H1 (cell line): Measurements from ENCODE around the gene JMJD8. TPM values are rescaled to one million over a fixed set of nuclear protein-coding genes. Genes with fewer than 3 reads are reported as not detected.

ENCODE experiments used
- CTCF ChIA-PET: fragments of 300-600 bp; sonication (Branson Sonifier 250); formaldehyde crosslinking; loops from one replicate; lab custom pipeline; 2021; ENCODE audit not compliant: partially characterized antibody; lab: Charles Lee
- POLR2A ChIA-PET: fragments of 300-600 bp; sonication (Branson Sonifier 250); formaldehyde crosslinking; loops from one replicate; lab custom pipeline; 2021; ENCODE audit warnings: inconsistent platforms; ENCODE audit not compliant: partially characterized antibody; lab: Charles Lee
- DNase-seq, 2 experiments: peaks; one replicate each; pipeline versions ENCODE4 v3.0.0 to v3.0.0-alpha.2; 2010 to 2022; ENCODE audit warnings: low spot score in 2 of 2, low read depth in 1 of 2, mixed read lengths in 1 of 2
- FAIRE-seq: peaks from 2 replicates; lab custom pipeline; 2011; peaks lifted over from hg19 to GRCh38; lab: Jason Lieb, UNC
- H2AFZ ChIP-seq: 2 replicates; pipeline ENCODE4 v1.8.1; 2012; ENCODE audit warnings: low read length, inconsistent platforms
- H2AK5ac ChIP-seq: 2 replicates; pipeline ENCODE4 v1.6.1; 2013; ENCODE audit warnings: low read depth, low read length
- H2BK120ac ChIP-seq: replicated peaks from 2 replicates; pipeline ENCODE3; 2013; ENCODE audit warnings: low read depth, low read length, inconsistent platforms
- H2BK12ac ChIP-seq: 2 replicates; pipeline ENCODE4 v1.6.1; 2013; ENCODE audit warnings: low read depth, low read length
- H2BK15ac ChIP-seq: 2 replicates; pipeline ENCODE4 v1.6.1; 2013; ENCODE audit warnings: low read length
- H2BK20ac ChIP-seq: 2 replicates; pipeline ENCODE4 v1.6.1; 2013; ENCODE audit warnings: low read length
- H2BK5ac ChIP-seq: 2 replicates; pipeline ENCODE4 v1.6.1; 2013; ENCODE audit warnings: low read depth, low read length
- H3K14ac ChIP-seq: 2 replicates; pipeline ENCODE4 v1.6.1; 2013; ENCODE audit warnings: inconsistent platforms; ENCODE audit not compliant: insufficient read length
- H3K18ac ChIP-seq: 2 replicates; pipeline ENCODE4 v1.6.1; 2013; ENCODE audit warnings: low read length; ENCODE audit errors: extremely low read depth
- H3K23ac ChIP-seq: 2 replicates; pipeline ENCODE4 v1.6.1; 2013; ENCODE audit warnings: inconsistent platforms; ENCODE audit not compliant: insufficient read length
- H3K23me2 ChIP-seq: 2 replicates; pipeline ENCODE4 v1.6.1; 2013; ENCODE audit warnings: low read depth, low read length
- H3K27ac ChIP-seq: 2 replicates; pipeline ENCODE4 v1.6.1; 2011; ENCODE audit warnings: low read depth, low read length, inconsistent platforms
- H3K27me3 ChIP-seq, 4 experiments: replicated peaks in 1 of 4; 1 replicate in 1 of 4; 2 replicates in 3 of 4; pipeline versions ENCODE4 v1.6.1 to v1.8.1; 2011 to 2013; ENCODE audit warnings: low read length in 3 of 4, mild to moderate bottlenecking in 3 of 4, inconsistent platforms in 2 of 4, mixed read lengths in 2 of 4, moderate library complexity in 1 of 4; ENCODE audit not compliant: control insufficient read depth in 3 of 4, insufficient read depth in 3 of 4; ENCODE audit errors: extremely low read depth in 1 of 4
- H3K36me3 ChIP-seq, 4 experiments: 2 replicates each; pipeline versions ENCODE4 v1.6.1 to v1.8.1; 2011 to 2013; ENCODE audit warnings: mild to moderate bottlenecking in 4 of 4, low read length in 3 of 4, moderate library complexity in 2 of 4, control low read depth in 1 of 4, inconsistent platforms in 1 of 4; ENCODE audit not compliant: insufficient read depth in 4 of 4, control insufficient read depth in 2 of 4
- H3K4ac ChIP-seq: replicated peaks from 2 replicates; pipeline ENCODE3; 2013; ENCODE audit warnings: low read length, low read depth, mixed read lengths, inconsistent platforms; ENCODE audit not compliant: insufficient read length
- H3K4me1 ChIP-seq, 4 experiments: replicated peaks in 1 of 4; 1 replicate in 1 of 4; 2 replicates in 3 of 4; pipeline versions ENCODE4 v1.6.1 to v1.8.1; 2011 to 2013; ENCODE audit warnings: low read length in 3 of 4, inconsistent platforms in 2 of 4, mixed read lengths in 1 of 4; ENCODE audit not compliant: insufficient read depth in 4 of 4, control insufficient read depth in 3 of 4
- H3K4me2 ChIP-seq, 2 experiments: 2 replicates each; pipeline versions ENCODE4 v1.6.1 to v1.8.1; 2011 to 2013; ENCODE audit warnings: low read depth in 2 of 2, low read length in 2 of 2, control low read depth in 1 of 2, inconsistent platforms in 1 of 2, mild to moderate bottlenecking in 1 of 2; ENCODE audit not compliant: insufficient read depth in 1 of 2
- H3K4me3 ChIP-seq, 4 experiments: fragments of 200-600, 300-600 bp in 1 of 4; sonication (generic), shearing (Covaris generic), sonication (Bioruptor Twin) in 1 of 4; 2 replicates each; pipeline versions ENCODE4 v1.5.1 to v1.8.1; 2011 to 2016; ENCODE audit warnings: low read length in 4 of 4, low read depth in 3 of 4, control low read depth in 2 of 4, inconsistent platforms in 2 of 4, mild to moderate bottlenecking in 2 of 4, mixed read lengths in 1 of 4, moderate library complexity in 1 of 4; ENCODE audit not compliant: insufficient read depth in 2 of 4; ENCODE audit errors: extremely low read depth in 1 of 4
- H3K56ac ChIP-seq: replicated peaks from 2 replicates; pipeline ENCODE3; 2013; ENCODE audit warnings: low read depth, mild to moderate bottlenecking, mixed read lengths, low read length, inconsistent platforms; ENCODE audit not compliant: insufficient read length
- H3K79me1 ChIP-seq: 2 replicates; pipeline ENCODE4 v1.6.1; 2013; ENCODE audit warnings: low read depth, low read length, control low read depth
- H3K79me2 ChIP-seq, 2 experiments: 2 replicates each; pipeline versions ENCODE4 v1.6.1 to v1.8.1; 2012 to 2013; ENCODE audit warnings: low read length in 2 of 2, mild to moderate bottlenecking in 2 of 2, inconsistent platforms in 1 of 2; ENCODE audit not compliant: insufficient read depth in 2 of 2, control insufficient read depth in 1 of 2
- H3K9ac ChIP-seq, 4 experiments: replicated peaks in 1 of 4; 1 replicate in 1 of 4; 2 replicates in 3 of 4; pipeline versions ENCODE4 v1.6.1 to v1.8.1; 2011 to 2013; ENCODE audit warnings: low read depth in 3 of 4, low read length in 3 of 4, control low read depth in 2 of 4, mild to moderate bottlenecking in 2 of 4, moderate library complexity in 2 of 4, inconsistent platforms in 1 of 4; ENCODE audit errors: extremely low read depth in 1 of 4
- H3K9me3 ChIP-seq, 2 experiments: 2 replicates each; pipeline versions ENCODE4 v1.6.1 to v1.8.1; 2012 to 2013; ENCODE audit warnings: mild to moderate bottlenecking in 2 of 2, moderate library complexity in 2 of 2, control low read depth in 1 of 2, inconsistent platforms in 1 of 2, low read depth in 1 of 2, low read length in 1 of 2, mixed read lengths in 1 of 2; ENCODE audit not compliant: insufficient read depth in 2 of 2
- H4K20me1 ChIP-seq, 2 experiments: replicated peaks in 1 of 2; 2 replicates each; pipeline versions ENCODE3 to v1.8.1; 2011 to 2013; ENCODE audit warnings: inconsistent platforms in 2 of 2, low read length in 2 of 2, mild to moderate bottlenecking in 1 of 2; ENCODE audit not compliant: insufficient read depth in 2 of 2, control insufficient read depth in 1 of 2
- H4K5ac ChIP-seq: 2 replicates; pipeline ENCODE4 v1.6.1; 2013; ENCODE audit warnings: low read length, low read depth, mixed read lengths, inconsistent platforms; ENCODE audit not compliant: insufficient read length
- H4K8ac ChIP-seq: 2 replicates; pipeline ENCODE4 v1.8.0; 2013; ENCODE audit warnings: mild to moderate bottlenecking, moderate library complexity, low read length, inconsistent platforms; ENCODE audit not compliant: insufficient read depth; ENCODE audit errors: extremely low read depth
- H4K91ac ChIP-seq: replicated peaks from 2 replicates; pipeline ENCODE3; 2013; ENCODE audit warnings: low read length, mixed read lengths, inconsistent platforms; ENCODE audit not compliant: insufficient read length
- FOSL1 ChIP-seq: IDR thresholded peaks from 2 replicates; pipeline ENCODE4 v1.6.1; 2011; ENCODE audit warnings: mild to moderate bottlenecking, low read depth, low read length, moderate library complexity; ENCODE audit not compliant: insufficient read depth
- HDAC2 ChIP-seq, 2 experiments: fragments of 300-600 bp in 1 of 2; sonication (generic) in 1 of 2; IDR thresholded peaks; 2 replicates each; pipeline ENCODE4 v1.6.1; 2011 to 2012; ENCODE audit warnings: low read depth in 2 of 2, low read length in 2 of 2, mild to moderate bottlenecking in 2 of 2, moderate library complexity in 2 of 2, borderline replicate concordance in 1 of 2, inconsistent platforms in 1 of 2
- JUND ChIP-seq: IDR thresholded peaks from 2 replicates; pipeline ENCODE4 v1.6.1; 2011; ENCODE audit warnings: mild to moderate bottlenecking, improper control_type of control experiment, low read length
- WGBS, 2 experiments: shearing (Covaris generic) in 1 of 2; methylation state at CpG; one replicate each; pipeline versions ENCODE4 v1.1.6 to v1.1.7; 2013 to 2015; ENCODE audit warnings: low lambda C conversion rate in 2 of 2, mixed read lengths in 2 of 2, inconsistent platforms in 1 of 2, low coverage in 1 of 2, missing lambda C conversion rate in 1 of 2; ENCODE audit not compliant: insufficient replicate concordance in 2 of 2, insufficient coverage in 1 of 2, insufficient read length in 1 of 2; ENCODE audit errors: extremely low coverage in 1 of 2, missing lambda C conversion rate in 1 of 2; 5-methylcytosine and 5-hydroxymethylcytosine counted together
- polyA plus RNA-seq, 7 experiments: library from polyadenylated mRNA; depleted of rRNA in 3 of 7; stranded (reverse) in 5 of 7; unstranded in 2 of 7; fragments of >200 nt in 5 of 7; fragments of 200-250 nt in 2 of 7; gene quantifications; 1 replicate in 5 of 7; 2 replicates in 1 of 7; 4 replicates in 1 of 7; pipeline versions ENCODE4 v1.2.1 to v1.2.3, GENCODE V29; 2011 to 2013; ENCODE audit warnings: missing spikeins in 2 of 7, mixed read lengths in 2 of 7
- total RNA-seq: library from RNA; stranded (reverse); fragmentation: NEBNext Ultra II Directional; extraction: Animal tissue kit (Norgen Biotek cat#: 25700); gene quantifications from 2 replicates; pipeline ENCODE4 v1.2.1, GENCODE V29; 2021
- TF ChIP-seq, protein P1 (sequence below), 3 experiments: IDR thresholded peaks; 1 replicate in 2 of 3; 2 replicates in 1 of 3; pipeline versions ENCODE4 v1.5.1 to v1.6.1; 2011; ENCODE audit warnings: low read length in 3 of 3, mild to moderate bottlenecking in 3 of 3, inconsistent platforms in 2 of 3, low read depth in 1 of 3, moderate library complexity in 1 of 3; ENCODE audit not compliant: insufficient read depth in 1 of 3; ENCODE audit errors: control extremely low read depth in 1 of 3

Gene JMJD8
- total and polyA plus RNA-seq, 2 of the 8 experiments (the other 6 are each of a cell fraction or from before 2014, with no cell fraction given) = 46.4 to 87.4 TPM

DNA sequence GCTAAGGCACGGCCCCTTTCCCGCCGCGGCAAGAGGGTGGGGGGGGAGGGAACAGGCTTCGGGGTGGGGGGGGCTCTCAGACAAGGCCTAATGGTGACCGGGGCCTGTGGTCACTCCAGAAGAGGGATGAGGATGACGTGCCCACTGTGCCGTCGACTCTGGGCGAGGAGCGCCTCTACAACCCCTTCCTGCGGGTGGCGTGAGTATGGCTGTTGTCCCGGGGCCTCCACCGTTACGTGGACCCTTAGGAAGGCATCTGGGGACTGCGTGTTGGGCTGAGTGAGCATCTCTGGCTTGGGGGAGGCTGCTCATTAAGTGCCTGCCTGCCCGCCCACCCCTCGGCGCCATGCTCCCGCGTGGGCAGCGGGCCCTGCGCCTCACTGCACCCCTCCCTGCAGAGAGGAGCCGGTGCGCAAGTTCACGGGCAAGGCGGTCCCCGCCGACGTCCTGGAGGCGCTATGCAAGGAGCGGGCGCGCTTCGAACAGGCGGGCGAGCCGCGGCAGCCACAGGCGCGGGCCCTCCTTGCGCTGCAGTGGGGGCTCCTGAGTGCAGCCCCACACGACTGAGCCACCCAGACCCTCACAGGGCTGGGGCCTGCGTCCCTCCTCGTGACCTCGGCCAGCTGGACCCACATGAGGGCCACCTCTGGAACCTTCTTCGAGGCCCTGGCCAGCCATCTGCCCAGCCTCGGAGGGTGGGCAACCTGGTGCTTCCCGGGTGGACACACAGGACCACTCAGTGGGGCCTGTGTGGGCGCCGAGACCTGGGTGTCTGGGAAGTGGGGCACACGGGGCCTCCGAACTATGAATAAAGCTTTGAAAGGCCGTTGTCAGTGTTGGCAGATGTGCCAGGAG, 45.0 kb upstream of the JMJD8 start:
- Histone ChIP-seq H3K4me2 (peak overlapping the region; percentile 93 to 99), H3K9ac (no peak overlapping the region), H3K56ac (no peak overlapping the region), H3K79me2 (no peaks in the 10 kb centered on the region), H3K9me3 (no peaks in the 10 kb centered on the region), H3K4me1 (peaks cover 0 to 14% (median 8%) of the 10 kb centered on the region in 4 experiments; a peak in 5 of 7 replicates), H3K23me2 (peaks cover 19% of the 10 kb centered on the region; the same call in 1 of the 2 replicates), H4K5ac (no peak overlapping the region), H2BK20ac (no peak overlapping the region), H2BK12ac (no peak overlapping the region), H2AK5ac (no peak overlapping the region), H3K27ac (no peak overlapping the region), H2BK5ac (no peak overlapping the region), H2BK15ac (no peak overlapping the region), H3K4me3 (peak overlapping the region; percentile 16 to 83 (median 37); a peak in 5 of 8 replicates), H2BK120ac (no peak overlapping the region), H3K79me1 (no peaks in the 10 kb centered on the region), H2AFZ (no peak overlapping the region), H4K91ac (peak overlapping the region; percentile 91), H3K18ac (peak overlapping the region; percentile 96; the same call in 1 of the 2 replicates), H3K4ac (no peak overlapping the region), H4K8ac (0 out of 2 replicates have a peak overlapping the region, but pooled peaks have one; percentile 25), H3K36me3 (peaks cover 0 to 3% (median under 1%) of the 10 kb centered on the region in 4 experiments; a peak in 1 of 8 replicates), H3K23ac (no peak overlapping the region), H3K14ac (no peak overlapping the region), H4K20me1 (peaks cover 0 to 8% of the 10 kb centered on the region in 2 experiments), H3K27me3 (peaks cover 0 to 16% (median 5%) of the 10 kb centered on the region in 4 experiments; a peak in 4 of 7 replicates)
- ChIA-PET POLR2A (interaction anchor here (1.3 to 23.0 kb wide), 6 partner anchors 11 to 55 kb away, joined by 4 to 353 read pairs (median 10); partner anchors contain the start of genes ANTKMT, CCDC78, CIAO3 and HAGHL), CTCF (interaction anchor here (0.6 to 35.8 kb wide), 8 partner anchors 7 to 655 kb away, joined by 3 to 977 read pairs (median 6); partner anchors contain the start of genes ANTKMT, CCDC78, CHTF18 and CIAO3)
- no peak for DNase-seq
- TF ChIP-seq JUND (no peak), HDAC2 (IDR thresholded peaks at IDR 0.05; ENCODE audit: borderline replicate concordance in 1 of 2, low read depth in 2 of 2, low read length in 2 of 2) (no peak), FOSL1 (no peak)
- TF ChIP-seq, protein P1, sequence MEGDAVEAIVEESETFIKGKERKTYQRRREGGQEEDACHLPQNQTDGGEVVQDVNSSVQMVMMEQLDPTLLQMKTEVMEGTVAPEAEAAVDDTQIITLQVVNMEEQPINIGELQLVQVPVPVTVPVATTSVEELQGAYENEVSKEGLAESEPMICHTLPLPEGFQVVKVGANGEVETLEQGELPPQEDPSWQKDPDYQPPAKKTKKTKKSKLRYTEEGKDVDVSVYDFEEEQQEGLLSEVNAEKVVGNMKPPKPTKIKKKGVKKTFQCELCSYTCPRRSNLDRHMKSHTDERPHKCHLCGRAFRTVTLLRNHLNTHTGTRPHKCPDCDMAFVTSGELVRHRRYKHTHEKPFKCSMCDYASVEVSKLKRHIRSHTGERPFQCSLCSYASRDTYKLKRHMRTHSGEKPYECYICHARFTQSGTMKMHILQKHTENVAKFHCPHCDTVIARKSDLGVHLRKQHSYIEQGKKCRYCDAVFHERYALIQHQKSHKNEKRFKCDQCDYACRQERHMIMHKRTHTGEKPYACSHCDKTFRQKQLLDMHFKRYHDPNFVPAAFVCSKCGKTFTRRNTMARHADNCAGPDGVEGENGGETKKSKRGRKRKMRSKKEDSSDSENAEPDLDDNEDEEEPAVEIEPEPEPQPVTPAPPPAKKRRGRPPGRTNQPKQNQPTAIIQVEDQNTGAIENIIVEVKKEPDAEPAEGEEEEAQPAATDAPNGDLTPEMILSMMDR (IDR thresholded peaks at IDR 0.05; ENCODE audit: control extremely low read depth in 1 of 3, insufficient read depth in 1 of 3, low read depth in 1 of 3, low read length in 3 of 3) = peak in 1 of 3 experiments; percentile 21; a peak in 1 of 4 replicates
- no peak for FAIRE-seq
- 72% methylated on average over 34 of the region's 55 CpGs; no CpG with 5 or more reads in 1 of the 2 experiments for WGBS, 2 experiments
